GM18868 (cell line): ENCODE measurements around the gene NUTM2F.
"Not testable (repeated sequence)": the region's sequence is repeated elsewhere in the genome, so short reads cannot be mapped to it uniquely, and the experiment has no call there.

Experiments
- ATAC-seq: cut with Tn5 transposase; IDR thresholded peaks from one replicate; pipeline ENCODE4 v1.9.1; 2021; ENCODE audit warnings: mild to moderate bottlenecking, moderate library complexity; ENCODE audit not compliant: unreplicated experiment

Gene NUTM2F

DNA sequence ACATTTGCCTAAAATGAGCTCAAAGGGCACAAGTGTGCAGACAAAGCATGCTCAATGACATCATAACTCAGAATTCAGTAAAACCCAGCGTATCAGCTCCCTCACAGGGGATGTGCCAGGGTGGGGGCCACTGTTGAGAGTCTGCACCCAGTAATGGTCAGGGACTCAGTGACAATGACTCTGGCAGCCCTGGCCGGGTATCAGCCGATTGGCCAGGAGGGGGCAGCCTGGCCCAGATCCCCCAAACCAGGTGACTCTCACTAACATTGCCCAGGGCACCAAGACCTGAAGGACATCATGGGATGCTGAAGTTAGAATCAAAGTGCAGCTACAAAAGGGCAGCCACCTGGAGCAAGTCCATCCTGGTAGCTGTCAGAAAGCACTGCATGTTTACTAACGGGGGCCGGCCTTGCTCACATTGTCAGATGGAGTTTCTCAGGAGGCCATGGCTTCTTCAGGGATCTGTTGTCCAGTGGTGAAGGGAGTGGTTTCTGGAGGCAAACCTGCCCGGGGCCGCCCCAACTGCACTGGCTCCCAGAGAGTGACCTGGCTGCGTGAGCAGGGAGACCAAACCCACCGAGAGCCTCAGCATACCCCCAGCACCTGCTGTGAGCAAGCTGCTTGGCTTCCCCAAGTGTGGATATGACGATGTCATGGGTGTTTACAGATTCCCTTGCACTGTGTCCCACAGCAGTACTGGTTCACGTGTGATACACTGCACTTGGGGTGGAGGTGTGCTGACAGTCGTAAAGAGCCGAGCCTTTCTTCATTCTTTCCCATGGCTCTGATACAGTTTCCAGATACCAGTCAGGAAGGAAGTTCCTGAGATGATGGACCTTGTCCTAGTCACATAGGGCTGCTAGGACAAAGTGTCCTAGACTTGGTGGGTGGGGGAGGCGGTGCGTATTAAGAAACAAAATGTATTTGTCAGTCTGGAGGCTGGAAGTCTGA is 13.1 kb downstream of the NUTM2F start:
- ATAC-seq = not testable (repeated sequence)

DNA sequence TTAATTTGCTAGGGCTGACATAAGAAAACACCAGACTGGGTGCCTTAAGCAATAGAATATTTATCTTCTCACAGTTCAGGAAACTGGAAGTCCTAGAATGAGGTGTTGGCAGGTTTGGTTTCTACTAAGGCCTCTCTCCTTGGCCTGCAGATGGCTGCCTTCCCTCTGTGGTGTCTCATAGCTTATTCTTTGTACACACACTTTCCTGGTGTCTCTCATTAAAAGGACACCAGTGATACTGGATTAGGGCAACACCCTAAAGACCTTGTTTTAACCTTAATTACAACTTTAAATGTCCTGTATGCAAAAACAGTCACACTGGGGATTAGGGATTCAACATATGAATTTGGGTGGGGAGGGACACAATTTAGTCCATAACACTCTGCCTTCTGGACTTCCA is 25.1 kb downstream of the NUTM2F start:
- ATAC-seq = no peak

DNA sequence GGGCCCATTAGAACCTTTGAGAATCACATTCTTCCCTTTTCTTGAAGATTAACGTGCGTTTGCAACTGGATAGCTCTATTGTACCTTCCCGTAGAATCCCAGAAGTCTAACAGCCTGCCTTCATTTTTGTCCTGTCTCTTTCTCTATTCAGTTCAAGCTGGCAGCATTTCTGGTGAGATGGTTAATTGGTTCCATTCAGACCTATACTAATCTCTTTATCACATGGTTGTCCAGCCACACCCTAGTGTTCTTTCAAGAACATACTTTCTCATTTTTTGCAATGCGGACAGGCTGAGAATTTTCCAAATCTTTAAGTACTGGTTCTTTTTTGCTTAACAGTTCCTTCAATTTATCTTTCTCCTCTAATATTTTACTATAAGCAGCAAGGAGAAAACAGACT is 26.0 kb downstream of the NUTM2F start:
- no peak for ATAC-seq

DNA sequence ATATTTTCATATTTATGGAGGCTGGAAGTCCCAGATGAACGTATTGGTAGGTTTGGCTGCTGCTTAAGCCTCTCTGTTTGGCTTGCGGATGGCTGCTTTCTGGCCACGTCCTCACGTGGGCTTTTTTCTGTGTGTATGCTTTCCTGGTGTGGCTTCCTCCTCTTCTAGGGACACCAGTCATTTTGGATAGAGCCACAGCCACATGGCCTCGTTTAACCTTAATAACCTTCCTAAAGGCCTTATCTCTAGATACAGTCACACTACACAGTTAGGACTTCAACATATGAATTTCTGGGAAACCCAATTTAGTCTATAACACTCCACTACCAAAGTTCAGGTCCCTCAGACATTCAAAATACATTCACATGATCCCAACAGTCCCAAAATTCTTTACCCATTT is 26.9 kb downstream of the NUTM2F start:
- ATAC-seq = no peak

DNA sequence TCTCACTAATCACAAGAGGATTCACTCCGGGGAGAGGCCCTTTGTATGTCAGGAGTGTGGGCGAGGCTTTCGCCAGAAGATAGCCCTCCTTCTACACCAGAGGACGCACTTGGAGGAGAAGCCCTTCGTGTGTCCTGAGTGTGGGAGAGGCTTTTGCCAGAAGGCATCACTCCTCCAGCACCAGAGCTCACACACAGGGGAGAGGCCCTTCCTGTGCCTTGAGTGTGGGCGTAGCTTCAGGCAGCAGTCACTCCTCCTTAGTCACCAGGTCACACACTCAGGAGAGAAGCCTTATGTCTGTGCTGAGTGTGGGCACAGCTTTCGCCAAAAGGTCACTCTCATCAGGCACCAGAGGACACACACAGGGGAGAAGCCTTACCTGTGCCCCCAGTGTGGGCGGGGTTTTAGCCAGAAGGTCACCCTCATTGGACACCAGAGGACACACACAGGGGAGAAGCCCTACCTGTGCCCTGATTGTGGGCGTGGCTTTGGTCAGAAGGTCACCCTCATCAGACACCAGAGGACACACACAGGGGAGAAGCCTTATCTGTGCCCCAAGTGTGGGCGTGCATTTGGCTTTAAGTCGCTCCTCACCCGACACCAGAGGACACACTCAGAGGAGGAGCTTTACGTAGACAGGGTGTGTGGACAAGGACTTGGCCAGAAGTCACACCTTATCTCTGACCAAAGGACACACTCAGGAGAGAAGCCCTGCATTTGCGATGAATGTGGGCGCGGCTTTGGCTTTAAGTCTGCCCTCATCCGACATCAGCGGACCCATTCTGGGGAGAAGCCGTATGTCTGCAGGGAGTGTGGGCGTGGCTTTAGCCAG is 27.8 kb downstream of the NUTM2F start:
- ATAC-seq = no peak

DNA sequence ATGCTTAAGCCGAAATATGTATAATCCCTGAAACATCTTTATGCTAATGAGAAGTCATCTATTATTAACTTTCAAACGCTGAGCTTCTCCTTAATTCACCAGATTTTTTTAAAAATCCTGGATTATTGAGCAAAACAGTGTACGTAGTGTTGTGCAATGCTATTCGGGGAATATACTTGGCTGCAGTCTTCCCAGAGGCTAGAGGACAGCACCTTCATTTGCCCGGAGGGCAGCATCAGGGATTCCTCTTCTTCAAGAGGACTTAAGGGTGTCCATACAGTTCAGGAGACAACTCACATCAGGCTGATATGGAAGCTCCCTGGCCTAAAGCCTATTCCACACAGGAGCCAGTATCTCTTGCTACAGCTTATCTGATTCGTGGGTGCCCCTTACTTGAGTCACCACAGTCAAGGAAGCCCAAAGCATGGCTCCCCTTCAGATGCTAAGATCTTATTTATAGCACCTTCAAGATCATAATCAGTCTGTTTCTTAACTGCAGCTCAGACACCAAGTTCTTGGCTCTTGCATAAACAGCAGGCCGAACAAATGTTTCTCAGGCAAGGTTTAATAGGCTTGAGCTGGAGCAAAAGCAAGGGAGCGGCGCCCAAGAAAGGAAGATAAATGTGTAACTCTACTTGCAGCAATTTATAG is 29.4 kb downstream of the NUTM2F start:
- no peak for ATAC-seq

DNA sequence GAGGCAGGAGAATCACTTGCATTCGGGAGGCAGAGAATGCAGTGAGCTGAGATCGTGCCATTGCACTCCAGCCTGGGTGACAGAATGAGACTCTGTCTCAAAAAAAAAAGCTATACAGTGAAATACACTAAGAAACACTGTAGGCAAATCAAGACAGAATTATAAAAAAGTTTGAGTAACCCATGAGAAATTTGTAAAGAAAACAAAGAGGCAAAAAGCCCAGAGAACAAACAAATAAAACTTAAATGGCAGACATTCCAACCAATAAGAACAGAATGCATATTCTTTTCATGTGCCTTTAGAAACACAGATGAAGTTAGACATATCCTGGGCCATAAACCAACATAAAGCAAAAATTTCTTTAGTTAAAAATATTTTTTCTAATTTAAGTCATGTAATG is 38.8 kb downstream of the NUTM2F start:
- ATAC-seq = no peak

DNA sequence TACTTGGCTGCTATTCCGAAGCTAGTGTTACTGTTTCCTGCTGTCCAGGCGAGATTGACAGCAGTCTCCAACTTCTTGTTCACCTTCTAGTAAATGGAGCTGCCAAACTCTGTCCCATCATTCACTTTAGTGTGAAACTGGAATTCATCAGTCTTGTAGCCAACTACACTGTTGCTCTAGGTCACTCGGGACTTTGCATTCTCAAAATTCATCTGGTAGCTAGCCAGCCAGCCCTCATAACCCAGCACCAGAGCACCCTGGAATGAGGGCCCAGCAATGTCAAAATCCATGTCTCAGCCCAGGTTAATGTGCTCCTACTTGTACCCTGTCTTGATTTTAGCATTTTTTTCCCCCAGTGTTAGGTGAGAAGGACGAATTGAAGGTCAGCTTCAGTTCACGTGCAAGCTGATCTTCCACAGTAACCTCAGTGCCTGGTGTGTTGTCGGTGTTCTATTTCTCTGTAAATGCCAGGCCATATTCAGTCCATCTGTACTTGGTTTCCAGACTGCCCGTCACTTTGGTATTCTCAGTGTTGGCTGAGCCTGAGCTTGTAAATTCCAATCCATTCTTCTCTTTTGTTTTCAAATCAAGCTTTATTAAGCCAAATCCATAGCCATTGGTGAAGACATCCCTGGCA is 40.4 kb downstream of the NUTM2F start:
- no peak for ATAC-seq

DNA sequence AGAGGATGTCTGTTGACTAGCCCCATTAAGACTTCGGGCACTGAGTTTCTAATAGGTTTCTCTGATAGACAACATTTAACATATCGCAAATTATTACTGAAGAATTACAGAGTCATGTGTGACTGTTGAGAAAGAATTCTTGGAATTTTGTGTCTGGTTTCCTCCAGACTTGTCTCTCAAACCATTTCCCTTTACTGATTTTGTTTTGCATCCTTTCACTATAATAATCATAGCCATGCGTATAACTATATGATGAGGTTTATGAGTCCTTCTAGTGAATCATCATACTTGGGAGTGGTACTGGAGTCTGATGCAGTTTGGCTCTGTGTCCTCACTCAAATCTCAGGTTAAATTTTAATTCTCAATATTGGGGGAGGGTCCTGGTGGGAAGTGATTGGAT is 42.3 kb downstream of the NUTM2F start:
- no peak for ATAC-seq

DNA sequence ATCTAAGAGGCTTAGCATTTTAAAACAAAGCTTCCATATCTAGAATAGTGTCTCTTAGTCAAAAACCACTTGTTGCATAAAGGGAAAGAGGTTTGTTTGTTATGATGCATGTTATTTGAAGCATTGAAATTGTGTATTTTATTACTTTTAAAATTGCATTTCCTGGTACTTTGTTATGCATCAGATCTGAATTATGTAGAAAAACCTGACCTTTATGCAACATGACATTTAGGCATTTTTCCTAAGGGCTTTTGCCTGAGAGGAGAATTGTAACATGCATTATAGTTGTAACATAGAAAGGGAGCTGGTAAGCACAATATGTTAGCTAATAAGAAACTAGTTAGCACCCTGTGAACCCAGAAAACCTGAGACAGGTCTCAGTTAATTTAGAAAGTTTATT is 47.3 kb downstream of the NUTM2F start:
- no peak for ATAC-seq

DNA sequence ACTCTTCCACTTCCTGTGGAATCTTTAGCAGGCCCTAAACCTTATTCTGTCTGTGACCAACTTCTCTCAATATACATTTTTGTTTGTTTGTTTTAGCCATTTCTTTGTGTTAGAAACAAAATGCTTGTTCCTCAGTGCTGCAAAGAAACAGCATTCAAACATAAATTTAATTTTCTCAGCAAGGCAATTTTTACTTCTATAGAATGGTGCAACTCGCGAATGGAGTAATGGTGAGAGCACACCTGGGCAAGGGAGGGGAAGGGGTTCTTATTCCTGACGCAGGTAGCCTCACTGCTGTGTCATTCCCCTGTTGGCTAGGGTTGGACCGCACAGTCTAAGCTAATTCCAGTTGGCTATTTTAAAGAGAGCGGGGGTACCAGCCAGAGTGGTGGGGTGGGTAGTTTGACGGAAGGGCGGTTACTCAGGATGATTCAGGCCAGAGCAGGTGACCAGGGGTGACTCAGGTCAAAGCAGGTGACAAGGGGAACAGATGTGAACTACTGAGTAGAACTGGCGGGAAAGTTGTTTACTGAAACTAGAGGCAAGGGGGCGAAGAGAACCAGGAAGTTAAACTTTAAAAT is 47.9 kb downstream of the NUTM2F start:
- ATAC-seq = no peak

DNA sequence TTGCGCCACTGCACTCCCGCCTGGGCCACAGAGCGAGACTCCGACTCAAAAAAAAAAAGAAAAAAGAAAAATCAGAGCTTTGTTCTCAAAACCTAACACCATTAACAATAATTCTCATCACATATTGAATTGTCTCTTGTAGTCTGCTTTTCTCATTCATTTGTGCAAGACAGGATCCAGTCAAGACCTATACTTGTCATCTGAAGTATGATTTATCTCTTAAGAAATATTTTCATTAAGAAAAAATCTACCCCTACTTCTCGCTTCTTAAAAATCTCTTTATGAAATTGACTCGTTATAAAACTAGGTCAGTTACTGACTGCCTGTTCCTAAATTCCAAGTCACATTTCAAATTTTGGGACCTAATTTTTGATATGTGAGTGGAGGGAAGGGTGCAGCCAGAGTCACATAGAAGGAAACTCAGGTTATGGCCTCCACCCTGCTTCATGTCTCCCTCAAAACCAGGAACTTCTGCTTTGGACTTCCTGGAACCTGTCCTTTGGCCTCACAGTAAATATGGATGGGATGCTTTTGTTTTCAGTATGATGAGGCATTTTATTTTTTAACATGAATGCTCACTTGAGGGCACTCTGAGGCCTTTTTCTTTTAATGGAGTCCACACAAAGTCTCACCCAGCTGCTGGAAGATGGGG is 50.4 kb downstream of the NUTM2F start:
- no peak for ATAC-seq

DNA sequence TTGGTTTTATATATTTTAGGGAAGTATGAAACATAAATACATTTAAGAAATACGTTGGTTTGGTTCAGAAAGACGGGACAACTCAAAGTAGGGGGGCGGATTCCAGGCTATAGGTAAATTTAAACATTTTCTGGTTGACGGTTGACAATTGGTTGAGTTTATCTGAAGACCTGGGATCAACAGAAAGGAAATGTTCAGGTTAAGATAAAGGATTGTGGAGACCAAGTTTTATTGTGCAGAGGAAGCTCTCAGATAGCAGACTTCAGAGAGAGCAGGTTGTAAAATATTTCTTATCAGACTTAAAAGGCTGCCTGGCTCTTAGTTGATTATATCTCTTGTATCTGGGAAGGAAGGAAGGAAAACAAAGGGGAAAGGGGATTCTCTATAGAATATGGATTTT is 51.4 kb downstream of the NUTM2F start:
- ATAC-seq = not testable (repeated sequence)

DNA sequence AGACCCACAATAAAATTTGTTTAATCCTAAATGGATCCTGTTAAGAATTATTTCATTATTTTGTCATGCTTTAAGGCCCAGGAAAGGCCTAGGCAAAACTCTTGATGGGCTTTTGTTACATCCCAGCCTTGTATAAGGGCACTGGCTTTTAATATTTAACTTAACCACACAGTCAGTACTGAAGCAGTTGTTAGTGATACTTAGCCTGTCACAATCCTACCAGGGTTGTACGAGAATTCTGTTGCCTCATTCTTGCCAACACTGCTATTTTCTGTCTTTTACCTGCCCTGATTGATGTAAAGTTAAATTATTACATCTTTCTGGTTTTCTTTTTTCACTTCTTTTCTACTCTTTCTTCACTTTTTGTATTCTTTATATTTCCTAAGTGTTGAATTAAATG is 58.4 kb downstream of the NUTM2F start:
- no peak for ATAC-seq

DNA sequence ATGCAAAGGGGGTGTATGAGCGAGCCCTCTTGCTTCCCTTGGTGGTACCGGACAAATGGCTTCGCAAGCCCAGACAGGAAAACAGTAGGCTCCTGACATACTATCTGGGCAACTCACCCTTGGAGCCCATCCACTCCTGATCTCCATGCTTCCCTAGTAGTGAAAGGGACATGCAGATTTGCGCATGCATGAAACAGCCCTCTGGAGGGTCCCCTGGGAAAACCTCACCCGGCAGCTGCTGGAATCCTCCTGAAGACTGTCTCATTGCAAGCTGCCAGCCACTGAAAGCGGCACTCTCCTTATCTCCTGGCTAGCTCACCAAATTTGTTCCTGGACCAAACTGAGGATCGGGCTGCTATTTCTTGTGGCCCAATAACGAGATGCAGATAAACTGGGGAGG is 59.2 kb downstream of the NUTM2F start:
- no peak for ATAC-seq
